ENCODE data around the gene GUCD1. TPM values are rescaled to one million over a fixed set of nuclear protein-coding genes. Genes with fewer than 3 reads are reported as not detected.

GUCD1 gene
- total RNA-seq, 1 donor: 96.6 TPM

DNA sequence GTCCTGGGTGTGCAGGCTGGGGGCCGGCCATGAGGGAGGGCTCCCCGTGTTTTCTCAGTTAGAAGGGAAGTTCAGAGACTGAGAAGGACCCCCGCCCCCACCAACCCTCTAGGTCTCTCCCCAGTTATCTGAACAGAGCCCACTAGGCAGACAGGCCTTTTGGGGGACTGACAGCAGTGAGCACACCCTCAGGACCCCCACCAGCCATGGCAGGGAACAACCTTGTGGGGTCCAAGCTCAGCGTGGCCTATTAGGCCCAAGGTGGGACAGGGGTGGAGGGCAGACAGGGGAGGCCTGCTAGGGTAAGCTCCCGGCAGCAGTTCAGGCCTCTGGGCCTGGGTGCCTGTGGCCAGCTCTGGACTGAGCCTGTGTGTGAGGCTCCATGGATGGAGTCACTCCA, 32.3 kb upstream of the GUCD1 start:
- DNase-seq (ENCODE audit: low read depth): no peak
- no peak overlapping the region for H3K4me3 ChIP-seq (ENCODE audit: low read depth, low read length)
- TF ChIP-seq, protein P1, sequence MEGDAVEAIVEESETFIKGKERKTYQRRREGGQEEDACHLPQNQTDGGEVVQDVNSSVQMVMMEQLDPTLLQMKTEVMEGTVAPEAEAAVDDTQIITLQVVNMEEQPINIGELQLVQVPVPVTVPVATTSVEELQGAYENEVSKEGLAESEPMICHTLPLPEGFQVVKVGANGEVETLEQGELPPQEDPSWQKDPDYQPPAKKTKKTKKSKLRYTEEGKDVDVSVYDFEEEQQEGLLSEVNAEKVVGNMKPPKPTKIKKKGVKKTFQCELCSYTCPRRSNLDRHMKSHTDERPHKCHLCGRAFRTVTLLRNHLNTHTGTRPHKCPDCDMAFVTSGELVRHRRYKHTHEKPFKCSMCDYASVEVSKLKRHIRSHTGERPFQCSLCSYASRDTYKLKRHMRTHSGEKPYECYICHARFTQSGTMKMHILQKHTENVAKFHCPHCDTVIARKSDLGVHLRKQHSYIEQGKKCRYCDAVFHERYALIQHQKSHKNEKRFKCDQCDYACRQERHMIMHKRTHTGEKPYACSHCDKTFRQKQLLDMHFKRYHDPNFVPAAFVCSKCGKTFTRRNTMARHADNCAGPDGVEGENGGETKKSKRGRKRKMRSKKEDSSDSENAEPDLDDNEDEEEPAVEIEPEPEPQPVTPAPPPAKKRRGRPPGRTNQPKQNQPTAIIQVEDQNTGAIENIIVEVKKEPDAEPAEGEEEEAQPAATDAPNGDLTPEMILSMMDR (IDR thresholded peaks at IDR 0.05; ENCODE audit: insufficient read depth, low read length): no peak

DNA sequence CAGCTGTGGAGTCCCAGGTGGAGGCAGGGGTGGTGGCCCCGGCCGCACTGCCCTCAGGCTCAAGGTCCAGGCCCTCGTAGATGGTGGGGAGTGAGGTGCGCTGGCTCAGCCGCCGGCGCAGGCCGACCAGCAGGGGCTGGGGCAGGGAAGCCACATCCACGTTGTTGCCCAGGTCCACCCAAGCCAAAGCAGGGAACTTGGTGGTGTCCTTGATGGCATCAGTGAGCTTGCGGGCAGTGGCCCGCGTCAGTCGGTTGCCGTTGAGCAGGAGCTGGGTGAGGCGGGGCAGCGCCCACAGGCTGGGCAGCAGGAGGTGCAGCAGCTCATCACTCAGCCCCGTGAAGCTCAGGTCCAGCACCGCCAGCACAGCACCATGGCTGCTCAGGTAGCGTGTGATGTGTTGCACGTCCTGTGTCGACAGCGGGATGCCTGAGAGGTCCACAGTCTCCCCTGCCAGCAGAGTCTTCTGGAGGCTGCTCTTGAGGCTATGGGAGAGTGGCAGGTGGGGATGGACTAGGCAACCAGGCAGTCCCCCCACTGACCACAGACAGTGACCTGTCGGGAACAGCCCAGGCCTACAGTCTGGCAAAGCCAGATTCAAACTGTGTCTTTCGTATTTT, 31.1 kb upstream of the GUCD1 start:
- no peak for DNase-seq (ENCODE audit: low read depth)
- TF ChIP-seq, protein P1 (IDR thresholded peaks at IDR 0.05; ENCODE audit: insufficient read depth, low read length): no peak
- H3K4me3 ChIP-seq (ENCODE audit: low read depth, low read length): no peak overlapping the region

DNA sequence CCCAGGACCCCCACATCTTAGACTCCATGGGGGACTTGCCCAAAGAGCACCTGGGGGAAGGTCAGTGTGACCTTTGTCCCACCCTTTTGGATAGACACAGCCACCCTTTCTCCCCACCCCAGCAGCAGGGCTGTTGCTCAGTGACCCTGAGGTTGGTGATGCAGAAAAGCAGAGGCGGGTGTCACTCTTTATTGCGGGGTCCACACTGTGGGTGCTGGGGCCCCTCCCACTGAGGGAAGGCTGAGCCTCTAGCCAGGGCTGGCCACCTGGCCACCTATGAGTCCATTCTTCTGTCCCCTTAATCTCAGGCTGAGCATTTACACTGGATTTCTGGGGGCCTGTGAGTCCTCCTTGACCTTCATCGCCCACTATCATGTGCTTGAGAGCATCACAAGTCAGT, 30.5 kb upstream of the GUCD1 start:
- no peak overlapping the region for H3K4me3 ChIP-seq (ENCODE audit: low read depth, low read length)

DNA sequence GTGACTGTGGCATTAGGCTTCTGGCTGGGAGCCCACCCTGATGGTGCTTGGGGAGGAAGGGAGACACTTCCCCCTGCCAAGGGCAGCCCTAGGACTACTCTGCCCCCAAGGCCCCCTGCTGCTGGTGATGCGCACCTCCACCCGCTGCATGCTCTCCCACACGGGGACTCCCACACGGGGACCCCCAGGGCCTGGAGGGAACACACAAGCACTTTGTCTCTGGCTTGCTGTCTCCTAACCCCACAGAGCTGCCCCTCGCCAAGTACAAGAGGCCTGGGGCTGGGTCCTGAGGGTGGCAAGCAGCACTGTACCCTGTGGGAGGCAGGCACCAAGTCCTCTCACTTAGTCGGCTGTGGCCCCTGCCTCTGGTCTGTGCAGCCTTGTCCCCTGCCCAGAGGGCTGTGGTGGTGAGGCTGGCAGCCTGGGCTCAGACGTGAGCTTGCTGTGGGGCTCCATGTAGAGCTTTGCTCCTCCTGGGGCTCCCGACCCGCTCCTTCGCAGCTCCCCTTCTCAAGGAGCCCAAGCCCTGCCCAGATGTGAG, 30.0 kb upstream of the GUCD1 start:
- TF ChIP-seq, protein P1 (IDR thresholded peaks at IDR 0.05; ENCODE audit: insufficient read depth, low read length): no peak
- DNase-seq (ENCODE audit: low read depth): no peak

More for the DNA sequence above, 30.5 kb upstream of the GUCD1 start:
- DNase-seq (ENCODE audit: low read depth): no peak
- TF ChIP-seq, protein P1 (IDR thresholded peaks at IDR 0.05; ENCODE audit: insufficient read depth, low read length): no peak

DNA sequence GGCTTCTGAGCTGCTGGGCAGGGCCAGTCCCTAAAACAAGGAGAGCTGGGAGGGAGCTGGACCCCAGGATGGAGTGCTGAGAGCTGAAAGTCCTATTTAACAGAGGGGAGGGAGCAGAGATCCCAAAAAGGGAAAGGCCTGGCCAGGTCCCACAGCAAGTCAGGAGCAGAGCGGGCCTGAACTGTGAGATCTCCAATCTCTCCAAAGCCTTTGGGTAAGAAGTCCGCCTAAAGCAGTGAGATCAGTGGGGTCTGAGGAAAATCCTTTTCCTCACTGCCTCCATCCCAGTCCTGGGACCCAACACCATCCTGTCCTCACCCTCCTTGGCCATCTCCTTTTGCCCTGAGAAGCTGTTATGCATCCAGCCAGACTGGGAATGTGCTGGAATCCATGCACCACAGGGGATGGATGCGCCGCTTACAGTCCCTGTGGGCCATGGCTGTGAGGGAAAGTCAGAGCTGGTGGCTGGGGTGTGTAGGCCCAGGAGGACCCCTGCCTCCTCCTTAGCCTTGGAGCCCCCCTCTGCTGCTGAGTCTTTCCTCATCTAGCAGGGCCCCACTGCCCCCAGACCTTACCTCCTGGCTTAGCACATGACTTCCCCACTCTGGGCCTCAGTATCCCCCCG, 29.3 kb upstream of the GUCD1 start:
- H3K4me3 ChIP-seq (ENCODE audit: low read depth, low read length): peak overlapping the region; percentile 28
- TF ChIP-seq, protein P1 (IDR thresholded peaks at IDR 0.05; ENCODE audit: insufficient read depth, low read length): no peak

More for the DNA sequence above, 30.0 kb upstream of the GUCD1 start:
- H3K4me3 ChIP-seq (ENCODE audit: low read depth, low read length): no peak overlapping the region

DNA sequence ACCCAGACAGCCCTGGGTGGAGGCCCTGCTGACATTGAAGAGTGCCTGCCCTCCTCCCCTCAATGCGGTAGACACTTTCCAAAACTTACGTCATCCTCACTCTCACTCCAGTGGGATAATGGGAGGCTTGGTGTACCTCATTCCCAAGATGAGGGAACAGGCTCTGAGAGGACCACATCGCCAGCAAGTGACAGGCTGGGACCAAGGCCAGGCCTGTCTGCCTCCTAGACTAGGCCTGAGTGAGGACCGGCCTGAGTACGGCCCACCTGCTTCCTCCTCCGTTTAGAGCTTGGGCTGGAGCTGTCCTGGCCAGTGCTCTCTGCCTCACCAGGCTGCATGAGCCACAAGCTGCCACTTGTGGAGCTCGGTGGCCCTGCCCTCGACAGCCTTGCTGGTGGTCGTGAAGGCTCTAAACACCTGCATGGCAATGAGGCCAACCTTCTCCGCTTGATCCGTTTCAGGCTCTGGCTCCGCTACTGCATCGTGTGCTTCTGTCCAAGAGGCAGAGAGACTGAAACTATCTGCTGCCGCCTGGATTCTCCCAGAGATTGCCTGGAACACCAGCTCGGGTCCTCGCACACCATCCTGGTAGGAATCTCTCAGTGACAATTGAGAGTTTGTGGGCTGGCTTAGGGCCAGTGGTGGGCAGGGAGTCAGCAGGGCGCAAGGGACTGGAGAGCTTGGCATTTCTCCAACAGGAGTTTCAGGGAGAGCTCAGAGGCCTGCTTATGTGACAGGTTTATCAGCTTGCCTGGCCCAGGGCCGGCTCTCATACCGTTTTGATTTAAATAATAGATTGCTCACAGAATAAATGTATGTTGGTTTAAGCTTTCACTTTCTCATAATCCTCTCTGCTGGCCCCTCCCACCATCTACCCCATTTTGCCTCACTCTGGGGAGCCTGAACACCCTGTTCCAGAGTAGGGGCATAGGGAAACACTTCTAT, 28.6 kb upstream of the GUCD1 start:
- peak overlapping the region; percentile 35 for H3K4me3 ChIP-seq (ENCODE audit: low read depth, low read length)
- peak; percentile 83 for DNase-seq (ENCODE audit: low read depth)
- TF ChIP-seq, protein P1 (IDR thresholded peaks at IDR 0.05; ENCODE audit: insufficient read depth, low read length): no peak

More for the DNA sequence above, 29.3 kb upstream of the GUCD1 start:
- DNase-seq (ENCODE audit: low read depth): no peak

Measured in fibroblast of the aortic adventitia (primary cell).